Measurements from ENCODE around the gene AP1S1. TPM values are rescaled to one million over a fixed set of nuclear protein-coding genes. Genes with fewer than 3 reads are reported as not detected.
A peak's percentile ranks its signal among the peaks of the same experiment; 100 is the strongest.

The AP1S1 gene
- total RNA-seq, 2 experiments from 2014 or later = 37.9 to 48.2 TPM

- Mint-ChIP-seq H3K27ac (peak overlapping the region; percentile 66), H3K4me3 (peak overlapping the region; percentile 37), H3K9me3 (no peaks in the 10 kb centered on the region), H3K27me3 (peaks cover 87% of the 10 kb centered on the region), H3K4me1 (peaks cover 48% of the 10 kb centered on the region), H3K36me3 (ENCODE audit: low read depth) (no peaks in the 10 kb centered on the region)
- POLR2A ChIA-PET = no interaction called here
- DNase-seq = no peak
- CTCF ChIA-PET = interaction anchor here (0.6 to 3.0 kb wide), 5 partner anchors 11 to 48 kb away, joined by 3 to 23 read pairs (median 6); no protein-coding TSS in a partner anchor
These were observed 17.2 kb downstream of the AP1S1 start for GRCh38 chr7:101171442-101171837.

- Mint-ChIP-seq H3K27ac (peak overlapping the region; percentile 79), H3K27me3 (peaks cover 88% of the 10 kb centered on the region), H3K9me3 (no peaks in the 10 kb centered on the region), H3K4me3 (no peak overlapping the region), H3K36me3 (ENCODE audit: low read depth) (no peaks in the 10 kb centered on the region), H3K4me1 (peaks cover 44% of the 10 kb centered on the region)
- CTCF ChIA-PET = interaction anchor here (0.6 to 3.0 kb wide), 6 partner anchors 11 to 47 kb away, joined by 3 to 23 read pairs (median 8); partner anchors contain the start of gene AP1S1
- no peak for DNase-seq
- POLR2A ChIA-PET = no interaction called here
These were observed 18.0 kb downstream of the AP1S1 start for GRCh38 chr7:101172005-101172853.

GRCh38 chr7:101172854-101173751, 18.8 kb downstream of the AP1S1 start:
- Mint-ChIP-seq H3K9me3 (no peaks in the 10 kb centered on the region), H3K4me3 (no peak overlapping the region), H3K36me3 (ENCODE audit: low read depth) (no peaks in the 10 kb centered on the region), H3K27me3 (peaks cover 88% of the 10 kb centered on the region), H3K4me1 (peaks cover 44% of the 10 kb centered on the region), H3K27ac (peak overlapping the region; percentile 79)
- ChIA-PET CTCF (interaction anchor here (0.7 to 3.6 kb wide), 9 partner anchors 8 to 468 kb away, joined by 3 to 15 read pairs (median 3); partner anchors contain the start of genes AP1S1 and VGF), POLR2A (no interaction called here)
- no peak for DNase-seq

GRCh38 chr7:101173752-101174244, 19.5 kb downstream of the AP1S1 start:
- H3K4me1 Mint-ChIP-seq = peaks cover 41% of the 10 kb centered on the region

GRCh38 chr7:101174322-101174854, 20.1 kb downstream of the AP1S1 start:
- Mint-ChIP-seq H3K9me3 (no peaks in the 10 kb centered on the region), H3K4me1 (peaks cover 40% of the 10 kb centered on the region), H3K4me3 (peak overlapping the region; percentile 59), H3K27me3 (peaks cover 90% of the 10 kb centered on the region), H3K36me3 (ENCODE audit: low read depth) (no peaks in the 10 kb centered on the region), H3K27ac (no peak overlapping the region)
- ChIA-PET CTCF (interaction anchor here (0.6 to 3.6 kb wide), 9 partner anchors 8 to 671 kb away, joined by 3 to 15 read pairs (median 4); partner anchors contain the start of gene VGF), POLR2A (no interaction called here)
- DNase-seq = no peak

More at GRCh38 chr7:101173752-101174244, 19.5 kb downstream of the AP1S1 start:
- H3K27me3 Mint-ChIP-seq = peaks cover 89% of the 10 kb centered on the region
- peak overlapping the region; percentile 59 for H3K4me3 Mint-ChIP-seq
- ChIA-PET POLR2A (no interaction called here), CTCF (interaction anchor here (0.6 to 3.6 kb wide), 10 partner anchors 9 to 670 kb away, joined by 3 to 15 read pairs (median 4); partner anchors contain the start of gene VGF)
- H3K9me3 Mint-ChIP-seq = no peaks in the 10 kb centered on the region
- no peaks in the 10 kb centered on the region for H3K36me3 Mint-ChIP-seq (ENCODE audit: low read depth)
- H3K27ac Mint-ChIP-seq = peak overlapping the region; percentile 9
- peak; percentile 69 for DNase-seq

- no peak for DNase-seq
- H3K27ac Mint-ChIP-seq = no peak overlapping the region
- CTCF ChIA-PET = interaction anchor here (3.1 to 3.6 kb wide), 2 partner anchors 10 to 32 kb away, joined by 10 to 13 read pairs; partner anchors contain the start of gene VGF
- no peak overlapping the region for H3K4me3 Mint-ChIP-seq
- no peaks in the 10 kb centered on the region for H3K9me3 Mint-ChIP-seq
- H3K36me3 Mint-ChIP-seq (ENCODE audit: low read depth) = no peaks in the 10 kb centered on the region
- H3K4me1 Mint-ChIP-seq = peaks cover 29% of the 10 kb centered on the region
- H3K27me3 Mint-ChIP-seq = peaks cover 83% of the 10 kb centered on the region
- POLR2A ChIA-PET = no interaction called here
These were observed 21.4 kb downstream of the AP1S1 start for GRCh38 chr7:101175664-101176063.

- H3K4me1 Mint-ChIP-seq = peaks cover 20% of the 10 kb centered on the region
- no peaks in the 10 kb centered on the region for H3K9me3 Mint-ChIP-seq
- H3K27ac Mint-ChIP-seq = no peak overlapping the region
- ChIA-PET POLR2A (no interaction called here), CTCF (interaction anchor here (0.9 to 3.1 kb wide), 2 partner anchors 20 to 34 kb away, joined by 4 to 10 read pairs; no protein-coding TSS in a partner anchor)
- no peaks in the 10 kb centered on the region for H3K36me3 Mint-ChIP-seq (ENCODE audit: low read depth)
- H3K4me3 Mint-ChIP-seq = no peak overlapping the region
- no peak for DNase-seq
- H3K27me3 Mint-ChIP-seq = peaks cover 81% of the 10 kb centered on the region
These were observed 23.4 kb downstream of the AP1S1 start for GRCh38 chr7:101177644-101178043.

GRCh38 chr7:101179117-101179516, 24.8 kb downstream of the AP1S1 start:
- peaks cover 13% of the 10 kb centered on the region for H3K4me1 Mint-ChIP-seq
- no peak for DNase-seq
- H3K9me3 Mint-ChIP-seq = no peaks in the 10 kb centered on the region
- CTCF ChIA-PET = interaction anchor here (0.6 kb wide), 1 partner anchor 44 kb away, joined by 3 read pairs; no protein-coding TSS in a partner anchor
- H3K4me3 Mint-ChIP-seq = no peak overlapping the region
- H3K27me3 Mint-ChIP-seq = peaks cover 70% of the 10 kb centered on the region
- no peaks in the 10 kb centered on the region for H3K36me3 Mint-ChIP-seq (ENCODE audit: low read depth)
- POLR2A ChIA-PET = no interaction called here
- peak overlapping the region; percentile 50 for H3K27ac Mint-ChIP-seq

- Mint-ChIP-seq H3K36me3 (ENCODE audit: low read depth) (no peaks in the 10 kb centered on the region), H3K4me3 (no peak overlapping the region), H3K4me1 (peaks cover 9% of the 10 kb centered on the region), H3K27ac (no peak overlapping the region), H3K27me3 (peaks cover 67% of the 10 kb centered on the region), H3K9me3 (no peaks in the 10 kb centered on the region)
- CTCF ChIA-PET = no interaction called here
- POLR2A ChIA-PET = no interaction called here
- DNase-seq = no peak
These were observed 25.4 kb downstream of the AP1S1 start for GRCh38 chr7:101179713-101180112.

- POLR2A ChIA-PET = no interaction called here
- no peak within 1 kb of the TSS for H3K4me3 Mint-ChIP-seq
- CTCF ChIA-PET = no interaction called here
- H3K4me1 Mint-ChIP-seq = peaks cover 9% of the 10 kb centered on the region
- no peaks in the 10 kb centered on the region for H3K36me3 Mint-ChIP-seq (ENCODE audit: low read depth)
- DNase-seq = no peak
- no peaks in the 10 kb centered on the region for H3K9me3 Mint-ChIP-seq
- H3K27ac Mint-ChIP-seq = no peak within 1 kb of the TSS
- peaks cover 63% of the 10 kb centered on the region for H3K27me3 Mint-ChIP-seq
These were observed 26.0 kb downstream of the AP1S1 start, which contains the start of gene NAT16 for GRCh38 chr7:101180130-101180755. NAT16 (minus strand) TSS chr7:101180293; CDS start chr7:101174807, 5,486 bp downstream.

GRCh38 chr7:101185258-101185839, 31.1 kb downstream of the AP1S1 start:
- CTCF ChIA-PET = interaction anchor here (0.8 to 1.8 kb wide), 2 partner anchors 10 to 46 kb away, joined by 3 to 6 read pairs; no protein-coding TSS in a partner anchor
- H3K4me1 Mint-ChIP-seq = peaks cover 5% of the 10 kb centered on the region
- H3K36me3 Mint-ChIP-seq (ENCODE audit: low read depth) = no peaks in the 10 kb centered on the region
- no peak for DNase-seq
- no peaks in the 10 kb centered on the region for H3K9me3 Mint-ChIP-seq
- POLR2A ChIA-PET = no interaction called here
- H3K4me3 Mint-ChIP-seq = no peak overlapping the region
- peaks cover 26% of the 10 kb centered on the region for H3K27me3 Mint-ChIP-seq
- no peak overlapping the region for H3K27ac Mint-ChIP-seq
